Pancreas (tissue), 10 donors: Measurements from ENCODE around the gene GPD1. TPM values are rescaled to one million over a fixed set of nuclear protein-coding genes. Genes with fewer than 3 reads are reported as not detected.
"Not testable (repeated sequence)": the region's sequence is repeated elsewhere in the genome, so short reads cannot be mapped to it uniquely, and the experiment has no call there.

Experiments used
- ATAC-seq, 4 donors: fragments of 200-7000 bp; cut with Tn5 transposase; one replicate each; pipeline versions ENCODE4 v1.8.0 to v1.9.1; 2020; ENCODE audit warnings: mild to moderate bottlenecking in 4 of 4, moderate library complexity in 4 of 4
- DNase-seq, 6 donors: peaks; one replicate each; pipeline ENCODE4 v3.0.0-alpha.2; 2020
- FAIRE-seq: peaks from 2 replicates; lab custom pipeline; 2012; peaks lifted over from hg19 to GRCh38; lab: Jason Lieb, UNC
- H3K27ac ChIP-seq, 4 donors: fragments of 200-600 bp; sonication (generic); 1 replicate in 3 of 4; 2 replicates in 1 of 4; pipeline versions ENCODE4 v1.5.0 to v1.8.0; 2020
- H3K27me3 ChIP-seq, 4 donors: fragments of 200-600 bp; one replicate each; pipeline ENCODE4 v1.8.0; 2021
- H3K36me3 ChIP-seq, 3 donors: fragments of 200-600 bp; sonication (generic) in 1 of 3; one replicate each; pipeline versions ENCODE4 v1.5.0 to v1.8.0; 2020 to 2021
- H3K4me1 ChIP-seq, 3 donors: fragments of 200-600 bp; one replicate each; pipeline ENCODE4 v1.8.0; 2021
- H3K4me3 ChIP-seq, 4 donors: fragments of 200-600 bp; sonication (generic) in 2 of 4; one replicate each; pipeline versions ENCODE4 v1.5.0 to v1.8.0; 2020 to 2021
- H3K9me3 ChIP-seq, 4 donors: fragments of 200-600 bp; one replicate each; pipeline ENCODE4 v1.8.0; 2021
- WGBS, 2 donors: extraction: QIAGEN DNeasy Blood & Tissue Kit; methylation state at CpG; one replicate each; pipeline ENCODE4 v1.1.7; 2013; 5-methylcytosine and 5-hydroxymethylcytosine counted together
- intact Hi-C, 3 donors: fragments of 100-400 bp; cut with DNase I; formaldehyde crosslinking; loops; one replicate each; pipeline versions ENCODE4 v1.11.1 to v1.14.2; 2022
- polyA plus RNA-seq, 2 donors: library from polyadenylated mRNA; stranded (reverse); fragments of 200-250 nt; gene quantifications; one replicate each; pipeline ENCODE4 v1.2.3, GENCODE V29; 2013
- total RNA-seq, 6 donors: library from RNA; stranded (reverse); fragmentation: NEBNext Ultra II Directional in 4 of 6; extraction: Animal tissue kit (Norgen Biotek cat#: 25700) in 4 of 6; gene quantifications; one replicate each; pipeline versions ENCODE4 v1.2.1 to v1.2.4, GENCODE V29; 2021 to 2023
- TF ChIP-seq, protein P1 (sequence below), 4 donors: fragments of 200-600 bp; sonication (generic) in 3 of 4; IDR thresholded peaks; one replicate each; pipeline versions ENCODE4 v1.5.0 to v1.8.0; 2021; ENCODE audit warnings: antibody characterized with exemption in 4 of 4
- donor health status: healthy with polysubstance abuse.
- donor health status: DM: no; HTN: no; CAD: no; lungs with moderate emphysema.
- donor health status: DM: no; HTN: no; CAD: no.
- donor health status: control.
- donor health status: control.
- donor health status: Bipolar disorder and iron deficiency.
- donor health status: DM: yes; HTN: yes; CAD: no.
- donor health status: DM: no; HTN: no; CAD: no.
- donor health status: DM: no; HTN: no; CAD: no.
- donor health status: DM: yes; HTN: yes; CAD: no.

The GPD1 gene
- total and polyA plus RNA-seq, 8 donors: 0.75 to 14.2 (median 3.6) TPM

DNA sequence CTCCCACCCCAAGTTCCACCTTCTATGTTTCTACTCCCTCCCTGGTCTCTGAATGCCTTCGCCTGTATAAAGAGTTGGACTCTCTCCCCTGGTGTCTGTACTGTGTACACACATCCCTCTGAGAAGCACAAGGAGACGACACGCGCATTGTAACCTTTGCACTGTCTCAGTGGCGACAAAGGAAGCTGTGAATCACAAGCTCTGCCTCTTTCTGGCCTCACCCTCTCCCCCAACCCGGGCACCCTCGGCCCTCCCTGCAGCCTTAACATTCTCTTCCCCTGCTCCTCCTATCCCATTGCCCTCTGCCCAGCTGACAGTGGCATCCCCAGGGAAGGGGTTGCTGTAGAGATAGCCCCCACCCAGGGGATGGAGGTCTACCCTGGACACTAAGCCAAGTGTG lies 21.2 kb upstream of the GPD1 start:
- peaks cover 0 to 3% (median 0%) of the 10 kb centered on the region in 3 donors for H3K36me3 ChIP-seq
- intact Hi-C loops: no loop called here
- TF ChIP-seq, protein P1, sequence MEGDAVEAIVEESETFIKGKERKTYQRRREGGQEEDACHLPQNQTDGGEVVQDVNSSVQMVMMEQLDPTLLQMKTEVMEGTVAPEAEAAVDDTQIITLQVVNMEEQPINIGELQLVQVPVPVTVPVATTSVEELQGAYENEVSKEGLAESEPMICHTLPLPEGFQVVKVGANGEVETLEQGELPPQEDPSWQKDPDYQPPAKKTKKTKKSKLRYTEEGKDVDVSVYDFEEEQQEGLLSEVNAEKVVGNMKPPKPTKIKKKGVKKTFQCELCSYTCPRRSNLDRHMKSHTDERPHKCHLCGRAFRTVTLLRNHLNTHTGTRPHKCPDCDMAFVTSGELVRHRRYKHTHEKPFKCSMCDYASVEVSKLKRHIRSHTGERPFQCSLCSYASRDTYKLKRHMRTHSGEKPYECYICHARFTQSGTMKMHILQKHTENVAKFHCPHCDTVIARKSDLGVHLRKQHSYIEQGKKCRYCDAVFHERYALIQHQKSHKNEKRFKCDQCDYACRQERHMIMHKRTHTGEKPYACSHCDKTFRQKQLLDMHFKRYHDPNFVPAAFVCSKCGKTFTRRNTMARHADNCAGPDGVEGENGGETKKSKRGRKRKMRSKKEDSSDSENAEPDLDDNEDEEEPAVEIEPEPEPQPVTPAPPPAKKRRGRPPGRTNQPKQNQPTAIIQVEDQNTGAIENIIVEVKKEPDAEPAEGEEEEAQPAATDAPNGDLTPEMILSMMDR (IDR thresholded peaks at IDR 0.05): no peak
- ATAC-seq (no peak), DNase-seq (no peak), FAIRE-seq (no peak)
- no peaks in the 10 kb centered on the region for H3K9me3 ChIP-seq
- peaks cover 0 to 3% (median 0%) of the 10 kb centered on the region in 3 donors for H3K4me1 ChIP-seq
- no peak overlapping the region for H3K27ac ChIP-seq
- WGBS, 2 donors: 60 to 64% methylated on average over 7 of the region's 7 CpGs
- H3K27me3 ChIP-seq: no peaks in the 10 kb centered on the region
- H3K4me3 ChIP-seq: no peak overlapping the region

DNA sequence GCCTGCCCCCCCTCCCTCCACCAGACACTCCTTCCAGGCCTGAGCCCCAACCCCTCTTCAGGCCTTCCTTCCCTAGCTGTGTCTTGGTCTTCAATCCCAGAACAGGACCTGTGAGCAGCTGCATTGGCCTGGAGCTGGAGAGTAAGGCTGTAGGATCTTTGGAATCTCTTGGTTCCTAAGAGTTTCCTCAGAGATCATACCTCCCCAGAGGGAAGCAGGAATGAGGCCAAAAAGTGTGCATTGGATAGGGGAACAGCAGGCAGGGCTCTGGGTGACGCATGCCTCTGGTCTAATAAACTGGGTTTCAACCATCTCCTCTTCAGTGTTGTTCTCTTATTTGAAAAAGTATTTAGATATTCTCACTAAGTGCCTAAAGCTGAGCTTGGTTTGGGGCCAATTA lies 20.5 kb upstream of the GPD1 start:
- no peak for ATAC-seq
- H3K4me1 ChIP-seq: peaks cover 0 to 3% (median 0%) of the 10 kb centered on the region in 3 donors
- FAIRE-seq: no peak
- no peak overlapping the region for H3K27ac ChIP-seq
- peaks cover 0 to 3% (median 0%) of the 10 kb centered on the region in 3 donors for H3K36me3 ChIP-seq
- H3K9me3 ChIP-seq: no peaks in the 10 kb centered on the region
- 92 to 93% methylated on average over 1 of the region's 1 CpG for WGBS, 2 donors
- TF ChIP-seq, protein P1 (IDR thresholded peaks at IDR 0.05): no peak
- H3K27me3 ChIP-seq: no peaks in the 10 kb centered on the region
- intact Hi-C loops: no loop called here
- no peak overlapping the region for H3K4me3 ChIP-seq
- DNase-seq: no peak

DNA sequence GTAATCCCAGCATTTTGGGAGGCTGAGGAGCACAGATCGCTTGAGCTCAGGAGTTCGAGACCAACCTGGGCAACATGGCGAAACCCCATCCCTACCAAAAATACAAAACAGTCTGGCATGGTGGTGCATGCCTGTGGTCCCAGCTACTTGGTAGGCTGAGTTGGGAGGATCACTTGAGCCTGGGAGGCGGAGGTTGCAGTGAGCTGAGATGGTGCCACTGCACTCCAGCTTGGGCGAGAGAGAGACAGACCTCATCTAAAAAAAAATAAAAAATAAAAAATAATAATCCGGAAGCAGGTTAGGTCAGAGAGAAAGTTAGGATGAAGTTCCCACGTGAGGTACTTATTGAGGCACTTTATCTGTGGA lies 19.4 kb upstream of the GPD1 start:
- intact Hi-C loops, DNase-seq, H3K27me3 ChIP-seq, H3K9me3 ChIP-seq, H3K36me3 ChIP-seq, H3K4me1 ChIP-seq, FAIRE-seq, ATAC-seq: not testable (repeated sequence)
- Histone ChIP-seq H3K4me3 (peak overlapping the region; percentile 68 to 98 (median 86)), H3K27ac (peak overlapping the region; percentile 89 to 95 (median 93))
- 36 to 42% methylated on average over 7 of the region's 7 CpGs for WGBS, 2 donors

DNA sequence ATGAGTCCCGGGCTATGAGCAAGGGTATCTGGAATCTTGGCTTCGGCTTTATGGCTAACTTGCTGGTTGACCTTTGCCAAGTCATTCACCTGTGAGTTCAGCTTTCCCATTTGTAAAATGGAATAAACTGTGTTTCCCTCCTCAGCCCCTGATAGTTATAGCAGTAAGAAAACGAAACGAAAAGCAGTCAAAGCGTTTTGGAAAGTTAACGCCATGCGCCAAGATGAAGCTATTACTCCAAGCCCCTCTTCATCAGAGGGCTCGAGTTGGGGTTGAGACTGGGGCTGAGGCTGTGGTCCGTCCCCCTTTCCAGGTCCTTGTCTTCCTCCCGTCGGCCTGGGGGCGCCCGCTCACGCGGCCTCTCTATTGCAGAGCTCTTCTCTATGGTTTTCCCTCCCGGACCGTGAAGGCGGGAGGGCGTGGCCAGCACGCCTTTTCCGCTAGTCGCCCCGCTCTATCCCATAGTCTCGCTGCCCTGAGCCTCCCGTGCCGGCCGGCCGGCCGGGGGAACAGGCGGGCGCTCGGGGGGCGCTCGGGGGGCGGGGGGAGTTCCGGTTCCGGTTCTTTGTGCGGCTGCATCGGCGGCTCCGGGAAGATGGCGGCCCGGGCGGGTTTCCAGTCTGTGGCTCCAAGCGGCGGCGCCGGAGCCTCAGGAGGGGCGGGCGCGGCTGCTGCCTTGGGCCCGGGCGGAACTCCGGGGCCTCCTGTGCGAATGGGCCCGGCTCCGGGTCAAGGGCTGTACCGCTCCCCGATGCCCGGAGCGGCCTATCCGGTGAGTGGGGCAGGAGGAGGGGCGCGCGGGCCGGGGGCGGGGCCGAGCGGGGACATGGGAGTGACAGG lies 18.8 kb upstream of the GPD1 start, which contains the start of gene SMARCD1:
Gene SMARCD1 (plus strand): TSS at position 568 of the 840 bp plus-strand sequence. CDS start 28 bp downstream, at position 596.
- intact Hi-C loops: loop anchor here in 1 of 3 donors (5.0 kb wide), 1 partner anchor 92 kb away; no protein-coding TSS in a partner anchor
- peaks cover 6 to 8% (median 7%) of the 10 kb centered on the region in 3 donors for H3K36me3 ChIP-seq
- peak within 1 kb of the TSS; percentile 68 to 98 (median 86) for H3K4me3 ChIP-seq
- peak; percentile 86 to 96 (median 89) for DNase-seq
- H3K4me1 ChIP-seq: peaks cover 0 to 3% (median 0%) of the 10 kb centered on the region in 3 donors
- peak within 1 kb of the TSS; percentile 89 to 95 (median 93) for H3K27ac ChIP-seq
- no peaks in the 10 kb centered on the region for H3K27me3 ChIP-seq
- no peak for FAIRE-seq
- H3K9me3 ChIP-seq: no peaks in the 10 kb centered on the region
- ATAC-seq: peak; percentile 92 to 94 (median 93)
- 0 to 1% methylated on average over 52 to 69 of the region's 69 CpGs for WGBS, 2 donors
- TF ChIP-seq, protein P1 (IDR thresholded peaks at IDR 0.05): no peak

DNA sequence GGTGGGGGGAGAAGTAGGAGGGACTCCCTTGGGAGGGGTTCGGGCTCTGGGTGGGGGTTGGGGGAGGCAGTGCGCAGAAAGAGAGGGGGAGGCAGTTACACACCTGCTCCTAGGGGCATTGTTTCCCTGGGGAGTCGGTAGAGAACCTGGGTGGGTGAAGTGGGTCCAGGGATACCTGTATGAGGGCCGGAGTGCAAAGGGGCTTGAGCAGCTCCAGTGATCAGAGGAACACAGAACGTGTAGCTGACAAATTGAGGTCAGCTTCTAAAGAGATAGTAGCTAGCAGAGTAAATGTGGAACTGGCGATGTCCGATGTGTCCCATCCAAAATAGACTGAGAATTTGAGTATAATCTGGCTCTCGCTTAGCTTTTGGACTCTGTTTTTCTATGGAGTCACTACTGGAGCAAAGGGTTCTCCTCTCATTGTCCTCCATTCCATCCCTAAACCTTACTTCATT lies 18.2 kb upstream of the GPD1 start:
- WGBS, 2 donors: 4 to 5% methylated on average over 8 of the region's 8 CpGs
- H3K9me3 ChIP-seq: no peaks in the 10 kb centered on the region
- no peaks in the 10 kb centered on the region for H3K27me3 ChIP-seq
- DNase-seq (no peak), FAIRE-seq (no peak), ATAC-seq (no peak)
- TF ChIP-seq, protein P1 (IDR thresholded peaks at IDR 0.05): no peak
- peaks cover 0 to 3% (median 0%) of the 10 kb centered on the region in 3 donors for H3K4me1 ChIP-seq
- intact Hi-C loops: loop anchor here in 1 of 3 donors (5.0 kb wide), 1 partner anchor 92 kb away; no protein-coding TSS in a partner anchor
- H3K4me3 ChIP-seq: peak overlapping the region; percentile 68 to 98 (median 86)
- H3K36me3 ChIP-seq: peaks cover 6 to 14% (median 7%) of the 10 kb centered on the region in 3 donors
- H3K27ac ChIP-seq: peak overlapping the region; percentile 89 to 95 (median 93)
